ENCODE results near the gene MLXIP.
A peak's percentile ranks its signal among the peaks of the same experiment; 100 is the strongest.

The MLXIP gene

DNA sequence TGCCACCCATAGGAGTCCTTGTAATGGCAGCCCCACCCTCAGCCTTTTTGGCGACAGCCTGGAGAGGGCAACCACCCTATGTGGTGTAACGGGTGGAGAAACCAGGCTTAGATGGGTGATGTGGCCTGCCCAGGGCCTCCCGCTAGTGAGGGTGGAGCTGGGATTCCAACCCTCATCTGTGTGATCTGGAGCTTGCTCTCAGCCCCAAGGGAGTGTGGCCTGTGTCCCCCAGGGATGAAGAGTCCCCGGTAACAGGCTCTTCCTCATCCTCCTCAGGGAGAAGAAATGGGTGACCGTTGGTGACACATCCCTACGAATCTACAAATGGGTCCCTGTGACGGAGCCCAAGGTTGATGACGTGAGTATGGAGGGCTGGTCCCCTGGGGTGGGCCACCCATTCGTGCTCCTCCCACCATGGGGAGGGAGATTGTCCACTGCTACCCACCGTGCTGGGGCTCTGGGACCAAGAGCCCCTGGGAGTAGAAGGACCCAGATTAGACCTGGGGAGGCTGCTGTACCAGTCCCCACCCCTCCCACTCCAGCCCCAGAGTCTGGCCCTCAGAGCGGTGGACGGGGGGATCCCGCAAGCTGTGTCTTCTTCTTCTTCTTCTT lies 48.0 kb upstream of the MLXIP start:
- TF ChIP-seq CTCF (conservative IDR thresholded peaks at IDR 0.05; ENCODE audit: low read depth, low read length), result no peak
- Histone ChIP-seq H3K79me2 (ENCODE audit: insufficient read depth, low read depth) (no peaks in the 10 kb centered on the region), H4K20me1 (ENCODE audit: insufficient read depth) (no peaks in the 10 kb centered on the region), H3K9ac (no peak overlapping the region), H3K36me3 (ENCODE audit: insufficient read depth) (no peaks in the 10 kb centered on the region), H3K27ac (no peak overlapping the region), H3K4me1 (ENCODE audit: low read depth, poor library complexity, severe bottlenecking) (no peaks in the 10 kb centered on the region), H3K4me2 (no peak overlapping the region), H3K27me3 (ENCODE audit: insufficient read depth, low read depth) (no peaks in the 10 kb centered on the region), H3K4me3 (IDR thresholded peaks at IDR 0.05; ENCODE audit: insufficient read depth, low read depth, low read length) (no peak overlapping the region), H2AFZ (ENCODE audit: low read depth) (no peak overlapping the region)

- Histone ChIP-seq H3K79me2 (ENCODE audit: insufficient read depth, low read depth) (no peaks in the 10 kb centered on the region), H3K27ac (no peak overlapping the region), H3K4me3 (IDR thresholded peaks at IDR 0.05; ENCODE audit: insufficient read depth, low read depth, low read length) (no peak overlapping the region), H3K9ac (no peak overlapping the region), H3K4me1 (ENCODE audit: low read depth, poor library complexity, severe bottlenecking) (no peaks in the 10 kb centered on the region), H3K4me2 (no peak overlapping the region), H3K27me3 (ENCODE audit: insufficient read depth, low read depth) (no peaks in the 10 kb centered on the region), H2AFZ (ENCODE audit: low read depth) (no peak overlapping the region), H4K20me1 (ENCODE audit: insufficient read depth) (no peaks in the 10 kb centered on the region), H3K36me3 (ENCODE audit: insufficient read depth) (no peaks in the 10 kb centered on the region)
- peak; percentile 59 for TF ChIP-seq CTCF (conservative IDR thresholded peaks at IDR 0.05; ENCODE audit: low read depth, low read length)
Measured at GRCh38 chr12:122031342-122032216, 47.0 kb upstream of the MLXIP start.

- no peak overlapping the region for H3K4me3 ChIP-seq (IDR thresholded peaks at IDR 0.05; ENCODE audit: insufficient read depth, low read depth, low read length)
- H3K4me1 ChIP-seq (ENCODE audit: low read depth, poor library complexity, severe bottlenecking), result no peaks in the 10 kb centered on the region
- H4K20me1 ChIP-seq (ENCODE audit: insufficient read depth), result no peaks in the 10 kb centered on the region
- no peaks in the 10 kb centered on the region for H3K27me3 ChIP-seq (ENCODE audit: insufficient read depth, low read depth)
- H3K4me2 ChIP-seq, result no peak overlapping the region
- TF ChIP-seq CTCF (conservative IDR thresholded peaks at IDR 0.05; ENCODE audit: low read depth, low read length), result no peak
- no peak overlapping the region for H3K9ac ChIP-seq
- H3K79me2 ChIP-seq (ENCODE audit: insufficient read depth, low read depth), result no peaks in the 10 kb centered on the region
- H2AFZ ChIP-seq (ENCODE audit: low read depth), result no peak overlapping the region
- no peak overlapping the region for H3K27ac ChIP-seq
- no peaks in the 10 kb centered on the region for H3K36me3 ChIP-seq (ENCODE audit: insufficient read depth)
Measured at GRCh38 chr12:122032580-122032979, 46.0 kb upstream of the MLXIP start.

GRCh38 chr12:122035292-122035691 lies 43.3 kb upstream of the MLXIP start:
- Histone ChIP-seq H3K4me3 (IDR thresholded peaks at IDR 0.05; ENCODE audit: insufficient read depth, low read depth, low read length) (no peak overlapping the region), H3K4me1 (ENCODE audit: low read depth, poor library complexity, severe bottlenecking) (no peaks in the 10 kb centered on the region), H3K27me3 (ENCODE audit: insufficient read depth, low read depth) (no peaks in the 10 kb centered on the region), H3K79me2 (ENCODE audit: insufficient read depth, low read depth) (no peaks in the 10 kb centered on the region), H4K20me1 (ENCODE audit: insufficient read depth) (no peaks in the 10 kb centered on the region), H3K9ac (no peak overlapping the region), H3K4me2 (no peak overlapping the region), H2AFZ (ENCODE audit: low read depth) (no peak overlapping the region), H3K27ac (no peak overlapping the region), H3K36me3 (ENCODE audit: insufficient read depth) (no peaks in the 10 kb centered on the region)
- TF ChIP-seq CTCF (conservative IDR thresholded peaks at IDR 0.05; ENCODE audit: low read depth, low read length), result no peak
